ENCODE measurements around the gene SULT2B1. TPM values are rescaled to one million over a fixed set of nuclear protein-coding genes. Genes with fewer than 3 reads are reported as not detected.

SULT2B1 gene
- total and polyA plus RNA-seq, 2 of the 4 experiments (the other 2 are of a cell fraction) = 0.09 TPM; not detected in 1

DNA sequence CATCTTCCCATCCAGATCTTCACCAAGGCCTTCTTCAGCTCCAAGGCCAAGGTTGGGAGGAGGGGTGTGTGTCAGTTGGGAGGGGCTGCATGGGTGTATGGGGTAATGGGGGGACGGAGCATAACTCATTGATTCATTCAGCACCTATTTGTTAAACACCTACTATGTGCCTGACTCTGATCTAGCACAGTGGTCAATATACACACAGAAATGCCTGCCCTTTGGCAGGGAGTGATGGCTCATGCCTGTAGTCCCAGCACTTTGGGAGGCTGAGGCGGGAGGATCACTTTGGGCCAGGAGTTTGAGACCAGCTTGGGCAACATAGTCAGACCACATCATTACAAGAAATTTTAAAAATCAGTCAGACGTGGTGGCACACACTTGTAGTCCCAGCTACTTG, 35.4 kb downstream of the SULT2B1 start:
- H2AFZ ChIP-seq (replicated peaks; ENCODE audit: low read length, poor library complexity) = no peak overlapping the region
- in situ Hi-C loops (cut with MboI; ENCODE audit: low sequenced_read_pairs) = loop anchor here (5.0 kb wide), 1 partner anchor 320 kb away; no protein-coding TSS in a partner anchor
- no TSS peak for BruUV-seq (replicated peaks)
- H3K79me1 ChIP-seq (ENCODE audit: low read depth in 1 of 2, low read length in 2 of 2) = no peaks in the 10 kb centered on the region
- H3K14ac ChIP-seq (replicated peaks; ENCODE audit: low read depth, low read length) = no peak overlapping the region
- no peak overlapping the region for H3K23ac ChIP-seq (ENCODE audit: low read depth, low read length)
- H3K9me1 ChIP-seq (ENCODE audit: insufficient read depth, low read length) = no peaks in the 10 kb centered on the region
- no peak overlapping the region for H3K4me3 ChIP-seq (ENCODE audit: insufficient read depth, low read depth, low read length)
- no peak overlapping the region for H2AK5ac ChIP-seq (ENCODE audit: low read depth, low read length)
- no peak overlapping the region for H4K5ac ChIP-seq (ENCODE audit: low read depth, low read length)
- H3K9ac ChIP-seq (ENCODE audit: low read depth, low read length) = no peak overlapping the region
- no peak overlapping the region for H3K27ac ChIP-seq (ENCODE audit: insufficient read depth, low read length)
- no peak overlapping the region for H4K91ac ChIP-seq (ENCODE audit: insufficient read depth, low read depth, low read length)
- DNase-seq (no peak), ATAC-seq (ENCODE audit: low read depth) (no peak)
- dilution Hi-C loops (cut with HindIII; ENCODE audit: low sequenced_read_pairs, unreplicated experiment) = no loop called here
- no peak overlapping the region for H4K8ac ChIP-seq (ENCODE audit: low read depth in 2 of 2, low read length in 2 of 2)
- H2AK9ac ChIP-seq (replicated peaks; ENCODE audit: low read depth, low read length, poor library complexity) = no peak overlapping the region
- H2BK20ac ChIP-seq (ENCODE audit: low read depth, low read length) = no peak overlapping the region
- H2BK15ac ChIP-seq (ENCODE audit: low read depth, low read length) = no peak overlapping the region; the same call in 2 of the 3 replicates
- WGBS, 2 experiments (ENCODE audit: extremely low coverage in 2 of 2, insufficient read length in 1 of 2) = no CpG with 5 or more reads among the region's 3 CpGs
- no peak overlapping the region for H2BK5ac ChIP-seq (ENCODE audit: low read depth, low read length, poor library complexity, severe bottlenecking)
- POLR2A ChIA-PET (ENCODE audit: unreplicated experiment) = no interaction called here
- H3K9me3 ChIP-seq (ENCODE audit: control insufficient read depth, insufficient read depth, low read length) = no peaks in the 10 kb centered on the region
- H3K4ac ChIP-seq (ENCODE audit: low read depth, low read length) = no peak overlapping the region
- no peak overlapping the region for H2BK120ac ChIP-seq (ENCODE audit: low read depth, low read length)
- CTCF ChIA-PET = interaction anchor here (1.4 kb wide), 1 partner anchor 98 kb away, joined by 3 read pairs; no protein-coding TSS in a partner anchor
- H3K56ac ChIP-seq (ENCODE audit: extremely low read depth, insufficient read depth, low read length) = no peak overlapping the region
- intact Hi-C loops (cut with micrococcal nuclease) = loop anchor here (5.0 to 10.0 kb wide), 2 partner anchors 263 to 315 kb away; partner anchors contain the start of genes EMP3 and ZNF114
- no peaks in the 10 kb centered on the region for H3K36me3 ChIP-seq (ENCODE audit: control insufficient read depth, insufficient read depth, low read length)
- H3K4me1 ChIP-seq (ENCODE audit: control insufficient read depth, insufficient read depth, low read length) = peaks cover 2% of the 10 kb centered on the region; the same call in 1 of the 2 replicates
- H3K4me2 ChIP-seq (ENCODE audit: low read depth, low read length) = no peak overlapping the region
- no peaks in the 10 kb centered on the region; the same call in 1 of the 2 replicates for H3K27me3 ChIP-seq (ENCODE audit: control insufficient read depth, insufficient read depth, low read length)
- no peak for TF ChIP-seq MXI1 (IDR thresholded peaks at IDR 0.05; ENCODE audit: borderline replicate concordance, low read depth, low read length)
- TF ChIP-seq FOS (IDR thresholded peaks at IDR 0.05; ENCODE audit: low read depth, low read length) = no peak
- TF ChIP-seq CHD1 (IDR thresholded peaks at IDR 0.05; ENCODE audit: low read depth, low read length) = no peak
- no peak for TF ChIP-seq NFE2L2 (IDR thresholded peaks at IDR 0.05; ENCODE audit: low read depth, low read length)
- no peak for TF ChIP-seq MAFK (IDR thresholded peaks at IDR 0.05; ENCODE audit: low read depth, low read length)
- no peak for TF ChIP-seq RFX5 (IDR thresholded peaks at IDR 0.05; ENCODE audit: low read depth, low read length)
- TF ChIP-seq POLR2A (IDR thresholded peaks at IDR 0.05; ENCODE audit: low read depth, low read length) = no peak
- TF ChIP-seq CEBPB (IDR thresholded peaks at IDR 0.05; ENCODE audit: low read depth, low read length) = no peak
- TF ChIP-seq CTCF (conservative IDR thresholded peaks at IDR 0.05; ENCODE audit: low read depth, low read length) = no peak
- no peak for TF ChIP-seq USF2 (IDR thresholded peaks at IDR 0.05; ENCODE audit: low read depth, low read length)
- no peak for TF ChIP-seq BHLHE40 (IDR thresholded peaks at IDR 0.05; ENCODE audit: low read depth, low read length)
- TF ChIP-seq ELK1 (IDR thresholded peaks at IDR 0.05; ENCODE audit: borderline replicate concordance, low read depth, low read length) = no peak
- TF ChIP-seq SMC3 (IDR thresholded peaks at IDR 0.05; ENCODE audit: low read depth, low read length) = no peak
- TF ChIP-seq MAZ (IDR thresholded peaks at IDR 0.05; ENCODE audit: borderline replicate concordance, low read depth, low read length) = no peak
- no peak for TF ChIP-seq RCOR1 (IDR thresholded peaks at IDR 0.05; ENCODE audit: insufficient replicate concordance, low read length)
- TF ChIP-seq RAD21 (IDR thresholded peaks at IDR 0.05; ENCODE audit: low read length) = no peak
- no peaks in the 10 kb centered on the region for H4K20me1 ChIP-seq (ENCODE audit: insufficient read depth, low read length)
- H3K18ac ChIP-seq (ENCODE audit: low read depth, low read length) = no peak overlapping the region
